Measurements from ENCODE around the gene CDK6.

DNA sequence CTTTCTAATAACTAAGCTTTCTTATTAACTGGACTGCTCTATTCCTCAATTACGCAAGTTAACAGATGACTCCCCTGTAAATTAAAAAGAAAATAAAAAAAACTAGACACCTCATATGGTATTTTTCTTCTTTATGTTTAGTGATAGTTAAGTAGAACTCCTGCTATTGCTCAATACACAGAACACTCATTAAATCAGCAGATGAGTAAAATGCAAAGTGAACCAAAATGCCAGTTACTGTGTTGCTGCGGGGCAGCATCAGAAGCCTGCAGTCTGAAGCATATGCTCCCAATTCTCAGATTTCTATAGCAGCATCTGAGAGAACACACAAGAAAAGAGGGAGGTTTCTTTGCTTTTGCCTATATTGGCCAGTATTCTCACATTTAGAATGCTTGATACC is 28.4 kb downstream of the CDK6 start:
- TF ChIP-seq SP1 (IDR thresholded peaks at IDR 0.05), result no peak
- no peak for TF ChIP-seq LEF1 (IDR thresholded peaks at IDR 0.05; ENCODE audit: borderline replicate concordance)
- no peak for TF ChIP-seq FOXK2 (IDR thresholded peaks at IDR 0.05)
- no peak for TF ChIP-seq BHLHE40 (IDR thresholded peaks at IDR 0.05; ENCODE audit: borderline replicate concordance)
- TF ChIP-seq ELF4 (IDR thresholded peaks at IDR 0.05), result no peak
- no peak for TF ChIP-seq ARNT (IDR thresholded peaks at IDR 0.05)
